Activated T-helper 1 cell treated with anti-CD3 and anti-CD28 coated beads, Interleukin-2, amount 50 U/mL, for 16 hours (primary cell): Measurements from ENCODE around the gene AGBL4.

ENCODE experiments used
- DNase-seq, 2 donors: peaks; one replicate each; pipeline ENCODE4 v3.0.0-alpha.2; 2020; ENCODE audit warnings: low read depth in 1 of 2, low spot score in 1 of 2

Gene AGBL4

DNA sequence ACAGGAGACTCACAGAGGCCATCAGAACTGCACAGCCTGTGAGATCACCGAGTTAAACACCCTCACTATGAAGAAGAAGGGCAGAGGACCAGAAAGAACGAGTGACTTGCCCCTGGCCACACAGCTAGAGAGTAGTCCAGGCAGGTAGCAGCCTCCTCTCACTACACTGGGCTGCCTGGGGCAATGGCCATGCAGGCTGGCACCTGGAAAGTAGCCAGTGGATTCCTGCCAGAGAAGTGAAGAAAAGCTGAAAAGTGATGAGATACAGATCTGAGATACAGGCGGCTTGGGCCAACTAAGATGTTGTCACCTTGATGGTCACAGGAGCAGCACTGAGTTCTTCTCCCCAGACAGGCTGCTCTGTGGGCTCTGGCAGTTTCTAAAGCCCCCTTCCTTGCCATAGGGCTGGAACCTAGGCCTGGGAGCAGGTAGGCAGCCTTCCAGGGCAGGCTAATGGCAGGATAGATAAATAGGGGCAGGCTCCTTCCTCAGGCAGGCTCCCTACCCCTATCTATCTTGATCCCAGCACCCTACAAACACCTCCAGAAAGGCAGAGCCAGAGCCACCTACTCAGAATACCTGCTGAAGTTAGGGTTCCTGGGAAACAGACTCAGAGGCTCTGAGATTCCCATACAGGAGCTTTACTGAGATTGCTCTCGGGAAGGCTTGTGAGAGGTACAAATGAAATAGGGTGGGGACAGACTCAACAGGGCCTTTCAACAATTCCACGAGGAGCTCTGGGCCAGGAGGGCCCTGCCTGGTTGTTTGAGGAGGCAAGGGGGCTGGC, 1353.3 kb downstream of the AGBL4 start:
- no peak for DNase-seq

- no peak for DNase-seq
These were observed 1355.4 kb downstream of the AGBL4 start for GRCh38 chr1:48668339-48668738.

GRCh38 chr1:48667782-48668181, 1356.0 kb downstream of the AGBL4 start:
- DNase-seq: no peak

DNA sequence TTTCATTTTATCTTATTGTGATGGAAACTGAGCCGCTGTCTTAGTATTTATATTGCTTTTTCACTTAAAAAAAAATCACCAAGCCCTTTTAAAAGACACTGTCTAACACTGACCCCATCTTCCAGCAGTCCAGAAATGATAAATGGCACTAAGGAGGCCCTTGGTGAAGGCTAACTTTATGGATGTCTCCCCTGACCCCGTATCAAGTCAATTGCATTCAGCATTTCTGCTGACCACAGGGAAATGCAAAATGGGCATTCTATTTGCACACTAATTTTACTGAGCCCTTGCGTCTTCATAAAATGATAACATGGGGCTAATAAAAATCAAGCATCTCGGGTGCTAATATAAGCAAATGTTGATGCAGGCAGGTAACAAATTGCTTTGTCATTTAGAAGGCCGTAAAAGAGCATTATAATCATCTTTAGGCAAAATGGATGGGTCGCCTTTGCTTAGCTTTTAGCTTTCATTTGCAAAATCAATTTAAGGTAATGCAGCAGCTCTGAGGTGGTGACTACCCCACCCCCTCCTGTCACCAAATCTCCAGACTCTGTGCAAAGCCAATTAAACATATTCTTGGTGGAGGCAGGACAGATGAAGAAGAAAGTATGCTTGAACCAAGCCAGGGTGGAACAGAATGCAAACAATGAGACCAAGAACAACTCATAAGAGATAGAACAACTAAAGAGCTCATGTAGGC, 1357.9 kb downstream of the AGBL4 start:
- no peak for DNase-seq

DNA sequence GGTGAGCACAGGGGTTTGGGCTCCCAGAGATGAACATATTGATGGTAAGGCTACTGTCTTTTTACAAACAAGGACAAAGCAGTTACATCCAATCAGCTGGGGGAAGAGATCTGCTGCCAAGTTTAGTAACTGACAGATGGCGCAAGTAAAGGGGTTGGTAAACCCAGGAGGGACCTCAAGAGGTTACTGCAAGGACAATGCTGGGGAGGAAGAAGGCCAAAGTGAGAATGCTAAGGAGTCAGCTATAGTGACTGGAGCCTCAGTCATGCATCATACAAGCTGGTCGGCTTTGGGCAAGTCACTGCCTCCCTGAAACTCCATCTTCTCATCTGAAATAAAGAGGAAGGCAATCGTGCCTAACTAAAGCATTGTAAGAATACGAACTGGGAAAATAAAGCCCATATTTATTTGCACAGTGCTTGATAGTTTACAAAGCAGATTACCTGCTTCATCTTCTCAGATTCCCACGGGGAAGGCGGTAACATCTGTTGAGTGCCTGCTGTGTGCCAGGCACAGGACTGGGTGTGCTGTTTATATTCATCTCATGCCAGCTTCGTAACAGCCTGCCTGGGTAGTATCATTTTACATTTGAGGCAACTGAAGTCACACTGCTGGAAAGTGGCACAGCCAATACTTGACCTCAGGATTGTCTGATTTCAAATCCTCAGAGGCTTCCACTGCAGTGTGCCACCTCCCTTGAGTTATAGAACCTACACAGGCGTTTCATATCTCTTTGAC, 1361.9 kb downstream of the AGBL4 start:
- DNase-seq: no peak

GRCh38 chr1:48659801-48660200, 1364.0 kb downstream of the AGBL4 start:
- no peak for DNase-seq

DNA sequence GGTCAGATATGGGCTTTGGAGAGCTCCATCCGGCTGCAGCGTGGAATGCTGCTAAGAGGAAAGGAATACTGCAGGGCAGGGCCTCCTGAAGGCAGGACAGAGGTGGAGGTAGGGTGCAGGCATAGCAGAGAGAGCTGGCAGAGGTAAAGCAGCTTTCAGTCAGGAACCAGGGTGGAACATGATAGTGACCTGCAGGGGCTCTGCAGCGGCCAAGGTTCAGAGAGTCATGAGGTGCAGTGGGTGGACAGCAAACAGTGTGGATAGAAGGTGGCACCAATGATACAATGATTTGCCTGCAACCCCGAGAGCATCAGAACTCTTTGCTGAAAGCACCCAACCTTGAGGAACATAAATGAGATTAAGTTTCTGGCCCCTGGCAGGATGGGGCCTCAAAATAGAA, 1366.3 kb downstream of the AGBL4 start:
- no peak for DNase-seq

DNA sequence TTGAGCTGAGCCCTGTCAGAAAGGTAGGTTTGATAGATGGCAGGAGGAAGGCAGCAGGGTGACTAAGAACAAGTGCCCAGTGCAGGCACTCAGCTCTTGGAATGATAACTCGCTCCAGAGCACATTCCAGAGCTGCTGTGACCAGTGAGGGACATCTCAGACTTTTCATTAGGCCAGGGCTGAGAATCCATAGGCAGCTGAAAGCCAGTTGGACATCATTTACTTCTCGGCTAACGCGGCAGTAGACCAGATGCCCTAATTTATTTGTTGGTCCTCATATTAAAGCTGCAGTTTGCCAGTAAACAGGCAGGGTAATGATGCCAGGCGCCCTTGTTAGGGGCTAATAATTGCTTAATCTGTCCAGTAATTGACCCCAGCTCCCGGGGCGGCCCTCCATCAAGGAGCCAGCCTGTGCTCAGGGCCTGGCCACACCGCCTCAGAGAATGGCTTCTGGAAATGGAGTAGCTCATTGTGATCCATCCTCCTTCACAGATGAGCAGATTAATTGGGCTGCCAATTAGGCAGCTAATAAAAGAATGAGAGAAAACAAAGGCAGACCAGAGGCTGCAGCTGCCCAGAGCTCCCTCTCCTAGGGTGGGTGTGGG, 1369.0 kb downstream of the AGBL4 start:
- DNase-seq: no peak

- DNase-seq: no peak
These were observed 1371.4 kb downstream of the AGBL4 start for GRCh38 chr1:48652334-48652733.

GRCh38 chr1:48649880-48650279, 1373.9 kb downstream of the AGBL4 start:
- no peak for DNase-seq

- DNase-seq: no peak
These were observed 1377.9 kb downstream of the AGBL4 start for GRCh38 chr1:48645883-48646282.

DNA sequence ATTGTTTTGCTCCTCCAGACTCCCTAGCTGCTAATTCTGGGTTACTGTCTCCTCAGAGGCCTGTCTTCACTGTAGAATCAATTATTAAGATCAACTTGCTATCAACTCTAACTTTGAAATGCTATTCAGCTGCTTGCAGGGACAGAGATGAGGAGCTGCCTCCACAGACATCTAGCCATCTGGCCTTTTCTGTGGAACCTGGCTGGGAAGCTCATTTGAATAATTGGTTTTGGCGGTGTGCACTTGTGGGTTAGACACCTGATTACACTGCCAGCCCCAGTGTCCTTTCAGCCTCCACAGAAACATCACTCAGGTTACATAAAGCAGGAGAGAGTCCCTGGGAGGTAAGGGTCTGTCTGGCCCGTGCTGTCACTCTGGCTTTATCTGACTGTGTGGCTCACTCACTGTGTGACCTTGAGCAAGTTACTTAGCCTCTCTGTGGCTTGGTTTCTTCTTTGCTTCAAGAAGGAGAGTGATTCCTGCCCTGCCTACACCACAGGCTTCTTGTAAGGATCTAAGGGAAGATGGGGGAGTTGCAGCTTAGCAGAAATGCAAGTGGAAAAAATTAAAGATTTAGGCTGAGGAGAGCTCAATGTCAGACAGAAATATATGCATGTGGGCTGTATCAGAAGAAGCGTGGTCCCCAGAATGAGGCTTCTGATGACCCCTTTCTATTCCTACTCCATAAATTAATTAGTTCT, 1378.7 kb downstream of the AGBL4 start:
- DNase-seq: no peak

GRCh38 chr1:48644190-48644900, 1379.4 kb downstream of the AGBL4 start:
- no peak for DNase-seq

DNA sequence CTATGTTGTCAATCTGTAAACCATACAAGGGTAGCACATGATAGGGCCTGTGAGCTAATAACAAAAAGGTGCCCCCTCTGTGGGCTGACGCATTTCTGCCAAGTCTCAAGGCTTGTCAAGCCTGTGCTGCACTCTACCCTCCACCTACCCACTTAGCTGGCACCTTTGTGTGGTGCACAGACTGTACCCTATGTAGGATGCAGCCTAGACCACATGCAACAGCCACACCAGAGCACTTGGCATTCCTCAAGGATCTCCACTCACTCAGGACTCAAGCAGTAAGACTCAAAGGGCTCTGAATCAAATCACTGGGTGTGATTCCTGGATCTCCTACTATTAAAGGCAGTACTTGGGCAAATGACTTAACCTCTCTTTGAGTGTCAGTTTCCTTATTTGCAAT, 1380.6 kb downstream of the AGBL4 start:
- DNase-seq: no peak

- DNase-seq: no peak
These were observed 1382.8 kb downstream of the AGBL4 start for GRCh38 chr1:48640836-48641492.

DNA sequence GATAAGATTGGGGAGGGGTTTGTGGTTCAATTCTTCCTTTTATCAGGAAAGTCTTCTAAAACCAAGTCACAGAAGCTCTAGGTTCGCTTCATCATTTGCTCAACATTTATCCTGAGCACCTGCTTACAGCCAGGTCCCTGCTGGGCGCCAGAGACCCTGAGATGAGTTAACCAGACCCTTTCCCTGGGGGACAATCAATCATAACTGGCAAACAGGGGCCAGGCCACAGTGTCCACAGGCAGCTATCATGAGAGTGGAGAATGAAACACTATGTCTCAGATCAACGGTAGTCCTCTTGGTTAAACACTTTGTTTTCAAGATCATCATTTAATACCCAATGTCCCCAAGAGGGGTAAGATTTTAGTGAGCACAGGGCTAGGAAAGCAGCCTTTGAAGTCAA, 1393.9 kb downstream of the AGBL4 start:
- DNase-seq: no peak

GRCh38 chr1:48627486-48627885, 1396.3 kb downstream of the AGBL4 start:
- DNase-seq: no peak

GRCh38 chr1:48619539-48619938, 1404.2 kb downstream of the AGBL4 start:
- no peak for DNase-seq

DNA sequence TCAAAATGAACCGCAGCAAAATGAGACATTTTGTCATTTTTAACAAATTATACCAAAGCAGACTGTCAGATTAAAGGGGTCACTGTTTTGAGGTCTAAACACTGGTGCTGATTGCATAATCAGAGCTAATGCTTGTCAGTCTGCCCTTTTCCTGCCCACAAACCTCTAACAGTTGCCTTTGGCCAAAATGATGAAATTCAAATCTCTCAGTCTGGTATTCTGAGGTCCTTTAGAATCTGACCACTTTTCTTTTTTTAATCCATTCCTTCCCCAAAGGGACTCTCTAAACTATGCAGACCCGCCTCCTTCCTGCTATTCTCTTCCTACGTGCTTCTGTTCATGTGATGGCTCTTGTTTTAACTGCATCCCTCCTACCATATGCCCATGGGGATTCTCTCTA, 1406.5 kb downstream of the AGBL4 start:
- no peak for DNase-seq

GRCh38 chr1:48616710-48617109, 1407.0 kb downstream of the AGBL4 start:
- no peak for DNase-seq
